ENCODE measurements around the gene MIEF1. TPM values are rescaled to one million over a fixed set of nuclear protein-coding genes. Genes with fewer than 3 reads are reported as not detected.

Gene MIEF1
- total and polyA plus RNA-seq, 2 experiments from 2014 or later, result 20.6 to 26.2 TPM

- H3K4me1 ChIP-seq (ENCODE audit: insufficient read depth), result no peaks in the 10 kb centered on the region
- no peaks in the 10 kb centered on the region for H3K9me3 ChIP-seq (ENCODE audit: low read depth)
- no peak within 1 kb of the TSS for H3K4me3 ChIP-seq
- H3K9me2 ChIP-seq (ENCODE audit: insufficient read depth), result no peaks in the 10 kb centered on the region
- H3F3A ChIP-seq (ENCODE audit: insufficient read depth), result no peaks in the 10 kb centered on the region
- H3K79me2 ChIP-seq (ENCODE audit: insufficient read depth), result no peaks in the 10 kb centered on the region
- no peaks in the 10 kb centered on the region for H4K20me1 ChIP-seq (ENCODE audit: insufficient read depth)
- H2AFZ ChIP-seq, result no peak within 1 kb of the TSS
- H3K4me2 ChIP-seq (ENCODE audit: unreplicated experiment), result no peak within 1 kb of the TSS
- in situ Hi-C loops (cut with MboI), result no loop called here
- no peak within 1 kb of the TSS for H3K27ac ChIP-seq
- 14 to 23% methylated on average over 38 to 58 of the region's 80 CpGs for WGBS, 2 experiments (ENCODE audit: low coverage in 1 of 2, low lambda C conversion rate in 2 of 2, missing lambda C conversion rate in 2 of 2)
- peak; percentile 49 for TF ChIP-seq EZH2 (IDR thresholded peaks at IDR 0.05; ENCODE audit: insufficient read depth, poor library complexity, severe bottlenecking)
- 0 out of 2 replicates have a peak, but pooled peaks have one; percentile 70 for TF ChIP-seq EZH2phosphoT487 (IDR thresholded peaks at IDR 0.05; ENCODE audit: insufficient read depth, low read depth)
- no peak within 1 kb of the TSS for H3K9ac ChIP-seq
- H3K27me3 ChIP-seq (replicated peaks; ENCODE audit: insufficient read depth), result peaks cover 10% of the 10 kb centered on the region
- DNase-seq, result peak; percentile 17
- H3K36me3 ChIP-seq (ENCODE audit: low read depth), result no peaks in the 10 kb centered on the region
These were observed 45.4 kb upstream of the MIEF1 start, which contains the start of gene MGAT3 for GRCh38 chr22:39456522-39457197. Gene MGAT3, plus strand, starts transcription at chr22:39457012. Its CDS starts 30,336 bp downstream, at chr22:39487348.

DNA sequence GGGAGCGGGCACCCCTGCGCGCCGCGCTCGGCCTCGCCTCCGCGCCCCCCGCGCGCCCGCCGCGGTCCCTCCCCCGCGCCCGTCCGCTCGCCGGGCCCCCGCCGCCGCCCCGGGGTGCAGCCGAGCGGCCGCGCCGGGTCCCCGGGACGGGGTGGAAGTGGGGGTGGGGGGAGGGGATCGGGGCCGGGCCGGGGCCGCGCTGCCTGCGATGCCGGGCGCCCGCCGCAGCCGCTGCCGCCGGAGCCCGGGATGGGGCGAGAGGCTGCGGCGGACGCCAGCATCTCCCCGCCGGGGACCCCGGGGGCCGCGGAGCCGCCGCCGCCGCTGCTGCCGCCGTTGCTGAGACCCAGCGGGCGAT is 44.9 kb upstream of the MIEF1 start:
- Histone ChIP-seq H3K4me1 (ENCODE audit: insufficient read depth) (no peaks in the 10 kb centered on the region), H3K9ac (no peak overlapping the region), H3K79me2 (ENCODE audit: insufficient read depth) (no peaks in the 10 kb centered on the region), H3K27me3 (replicated peaks; ENCODE audit: insufficient read depth) (peaks cover 10% of the 10 kb centered on the region), H3K36me3 (ENCODE audit: low read depth) (no peaks in the 10 kb centered on the region), H4K20me1 (ENCODE audit: insufficient read depth) (no peaks in the 10 kb centered on the region), H3K27ac (no peak overlapping the region), H3K4me2 (ENCODE audit: unreplicated experiment) (no peak overlapping the region), H2AFZ (no peak overlapping the region), H3F3A (ENCODE audit: insufficient read depth) (no peaks in the 10 kb centered on the region), H3K4me3 (no peak overlapping the region), H3K9me3 (ENCODE audit: low read depth) (no peaks in the 10 kb centered on the region), H3K9me2 (ENCODE audit: insufficient read depth) (no peaks in the 10 kb centered on the region)
- no CpG with 5 or more reads among the region's 63 CpGs for WGBS, 2 experiments (ENCODE audit: low coverage in 1 of 2, low lambda C conversion rate in 2 of 2, missing lambda C conversion rate in 2 of 2)
- in situ Hi-C loops (cut with MboI), result no loop called here
- TF ChIP-seq EZH2 (IDR thresholded peaks at IDR 0.05; ENCODE audit: insufficient read depth, poor library complexity, severe bottlenecking) (no peak), EZH2phosphoT487 (IDR thresholded peaks at IDR 0.05; ENCODE audit: insufficient read depth, low read depth) (no peak)
- no peak for DNase-seq

- Histone ChIP-seq H3K4me2 (ENCODE audit: unreplicated experiment) (no peak overlapping the region), H3K4me1 (ENCODE audit: insufficient read depth) (no peaks in the 10 kb centered on the region), H3K27me3 (replicated peaks; ENCODE audit: insufficient read depth) (peaks cover 10% of the 10 kb centered on the region), H3K4me3 (no peak overlapping the region), H3K9me3 (ENCODE audit: low read depth) (no peaks in the 10 kb centered on the region), H3K79me2 (ENCODE audit: insufficient read depth) (no peaks in the 10 kb centered on the region), H3K9me2 (ENCODE audit: insufficient read depth) (no peaks in the 10 kb centered on the region), H3F3A (ENCODE audit: insufficient read depth) (no peaks in the 10 kb centered on the region), H3K27ac (no peak overlapping the region), H3K36me3 (ENCODE audit: low read depth) (no peaks in the 10 kb centered on the region), H3K9ac (no peak overlapping the region), H4K20me1 (ENCODE audit: insufficient read depth) (no peaks in the 10 kb centered on the region), H2AFZ (no peak overlapping the region)
- WGBS, 2 experiments (ENCODE audit: low coverage in 1 of 2, low lambda C conversion rate in 2 of 2, missing lambda C conversion rate in 2 of 2), result 1 to 2% methylated on average over 6 to 24 of the region's 83 CpGs
- in situ Hi-C loops (cut with MboI), result no loop called here
- no peak for DNase-seq
- TF ChIP-seq EZH2 (IDR thresholded peaks at IDR 0.05; ENCODE audit: insufficient read depth, poor library complexity, severe bottlenecking), result peak; percentile 86
- peak; percentile 33; the same call in 1 of the 2 replicates for TF ChIP-seq EZH2phosphoT487 (IDR thresholded peaks at IDR 0.05; ENCODE audit: insufficient read depth, low read depth)
These were observed 44.3 kb upstream of the MIEF1 start for GRCh38 chr22:39457556-39458443.

DNA sequence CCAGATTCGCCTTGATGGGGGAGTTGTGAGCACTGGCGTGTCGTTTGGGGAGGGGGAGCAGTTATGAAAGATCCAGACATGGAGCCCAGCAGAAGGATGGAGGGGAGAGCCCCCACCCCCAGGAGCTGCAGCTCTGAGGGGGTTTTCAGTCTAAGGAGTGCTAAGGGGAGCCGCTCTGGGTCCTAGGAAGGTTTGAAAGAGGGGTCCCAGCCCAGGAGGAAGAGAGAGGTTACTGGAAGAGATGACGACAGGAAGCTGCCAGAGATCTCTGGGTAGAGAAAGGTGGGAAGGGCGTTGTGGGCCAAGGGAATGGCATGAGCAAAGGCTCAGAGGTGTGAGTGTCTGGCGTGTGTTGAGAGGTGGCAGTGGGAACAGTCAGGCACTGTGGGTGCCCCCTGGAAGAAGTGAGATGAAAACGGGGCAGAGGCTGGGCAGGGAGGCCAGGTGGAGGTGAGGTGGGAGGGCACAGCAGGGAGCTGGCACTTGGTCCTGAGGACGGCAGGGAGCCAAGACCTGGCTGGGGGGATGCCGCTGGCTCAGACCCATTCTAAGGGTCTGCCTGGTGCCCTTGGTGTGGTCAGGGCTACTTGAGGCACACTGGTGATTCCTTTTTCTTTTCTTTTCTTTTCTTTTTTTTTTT is 43.5 kb upstream of the MIEF1 start:
- no peak overlapping the region for H3K9ac ChIP-seq
- H3K4me3 ChIP-seq, result no peak overlapping the region
- no peak overlapping the region for H3K27ac ChIP-seq
- H3K27me3 ChIP-seq (replicated peaks; ENCODE audit: insufficient read depth), result peaks cover 10% of the 10 kb centered on the region
- H3K9me2 ChIP-seq (ENCODE audit: insufficient read depth), result no peaks in the 10 kb centered on the region
- no peaks in the 10 kb centered on the region for H3F3A ChIP-seq (ENCODE audit: insufficient read depth)
- no peaks in the 10 kb centered on the region for H3K9me3 ChIP-seq (ENCODE audit: low read depth)
- no peaks in the 10 kb centered on the region for H3K36me3 ChIP-seq (ENCODE audit: low read depth)
- in situ Hi-C loops (cut with MboI), result no loop called here
- H3K4me2 ChIP-seq (ENCODE audit: unreplicated experiment), result no peak overlapping the region
- no peaks in the 10 kb centered on the region for H3K79me2 ChIP-seq (ENCODE audit: insufficient read depth)
- H2AFZ ChIP-seq, result no peak overlapping the region
- no peaks in the 10 kb centered on the region for H4K20me1 ChIP-seq (ENCODE audit: insufficient read depth)
- H3K4me1 ChIP-seq (ENCODE audit: insufficient read depth), result no peaks in the 10 kb centered on the region
- WGBS, 2 experiments (ENCODE audit: low coverage in 1 of 2, low lambda C conversion rate in 2 of 2, missing lambda C conversion rate in 2 of 2), result 45 to 55% methylated on average over 8 to 10 of the region's 10 CpGs
- DNase-seq, result no peak
- TF ChIP-seq EZH2phosphoT487 (IDR thresholded peaks at IDR 0.05; ENCODE audit: insufficient read depth, low read depth), result no peak
- TF ChIP-seq EZH2 (IDR thresholded peaks at IDR 0.05; ENCODE audit: insufficient read depth, poor library complexity, severe bottlenecking), result peak; percentile 22

All from GM23248 (cell line).